Lower leg skin (tissue), 3 donors: Measurements from ENCODE around the gene LTBP3.

Experiments
- POLR2A ChIP-seq, 2 donors: fragments of 450-650 bp; IDR thresholded peaks; one replicate each; pipeline ENCODE4 v1.6.1; 2016 to 2017; ENCODE audit warnings: antibody characterized with exemption in 2 of 2, mild to moderate bottlenecking in 1 of 2, moderate library complexity in 1 of 2
- TF ChIP-seq, protein P1 (sequence below), 3 donors: fragments of 450-650 bp; IDR thresholded peaks; one replicate each; pipeline ENCODE4 v1.5.1; 2016; ENCODE audit warnings: antibody characterized with exemption in 3 of 3, mild to moderate bottlenecking in 3 of 3, moderate library complexity in 2 of 3

DNA sequence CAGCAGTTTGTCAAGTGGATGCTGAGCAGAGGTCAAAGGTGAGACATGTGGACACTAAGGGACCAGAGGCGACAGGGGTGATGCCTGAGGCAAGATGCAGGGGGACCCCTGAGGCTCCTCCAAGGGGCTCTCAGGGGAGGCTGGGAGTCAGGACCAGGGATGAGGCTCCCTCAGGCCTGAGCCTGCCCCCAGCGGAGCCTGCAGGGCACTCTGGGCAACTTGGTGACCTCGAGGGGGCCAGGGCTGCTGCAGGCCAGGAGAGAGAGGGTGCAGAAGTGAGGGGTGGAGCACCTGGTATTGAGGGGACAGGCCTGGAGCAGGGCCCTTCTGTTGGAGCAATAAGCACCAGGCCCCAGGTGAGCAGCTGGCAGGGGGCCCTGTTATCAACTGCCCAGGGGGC lies 23.8 kb upstream of the LTBP3 start:
- no peak for TF ChIP-seq POLR2A (IDR thresholded peaks at IDR 0.05)
- TF ChIP-seq, protein P1, sequence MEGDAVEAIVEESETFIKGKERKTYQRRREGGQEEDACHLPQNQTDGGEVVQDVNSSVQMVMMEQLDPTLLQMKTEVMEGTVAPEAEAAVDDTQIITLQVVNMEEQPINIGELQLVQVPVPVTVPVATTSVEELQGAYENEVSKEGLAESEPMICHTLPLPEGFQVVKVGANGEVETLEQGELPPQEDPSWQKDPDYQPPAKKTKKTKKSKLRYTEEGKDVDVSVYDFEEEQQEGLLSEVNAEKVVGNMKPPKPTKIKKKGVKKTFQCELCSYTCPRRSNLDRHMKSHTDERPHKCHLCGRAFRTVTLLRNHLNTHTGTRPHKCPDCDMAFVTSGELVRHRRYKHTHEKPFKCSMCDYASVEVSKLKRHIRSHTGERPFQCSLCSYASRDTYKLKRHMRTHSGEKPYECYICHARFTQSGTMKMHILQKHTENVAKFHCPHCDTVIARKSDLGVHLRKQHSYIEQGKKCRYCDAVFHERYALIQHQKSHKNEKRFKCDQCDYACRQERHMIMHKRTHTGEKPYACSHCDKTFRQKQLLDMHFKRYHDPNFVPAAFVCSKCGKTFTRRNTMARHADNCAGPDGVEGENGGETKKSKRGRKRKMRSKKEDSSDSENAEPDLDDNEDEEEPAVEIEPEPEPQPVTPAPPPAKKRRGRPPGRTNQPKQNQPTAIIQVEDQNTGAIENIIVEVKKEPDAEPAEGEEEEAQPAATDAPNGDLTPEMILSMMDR (IDR thresholded peaks at IDR 0.05): no peak
